ENCODE data around the gene SDK1. TPM values are rescaled to one million over a fixed set of nuclear protein-coding genes. Genes with fewer than 3 reads are reported as not detected.

Gene SDK1
- total and polyA plus RNA-seq, 2 of the 8 experiments (the other 6 are each of a cell fraction or from before 2014, with no cell fraction given): 3.3 to 7.2 TPM

- FAIRE-seq: no peak
- H3K23me2 ChIP-seq (ENCODE audit: low read depth, low read length): no peaks in the 10 kb centered on the region
- H2BK5ac ChIP-seq (ENCODE audit: low read depth, low read length): no peak overlapping the region
- no peaks in the 10 kb centered on the region for H3K9me3 ChIP-seq (ENCODE audit: insufficient read depth in 2 of 2, low read depth in 1 of 2, low read length in 1 of 2)
- H4K20me1 ChIP-seq (replicated peaks in 1 of 2; ENCODE audit: control insufficient read depth in 1 of 2, insufficient read depth in 2 of 2, low read length in 2 of 2): no peaks in the 10 kb centered on the region
- H2BK120ac ChIP-seq (replicated peaks; ENCODE audit: low read depth, low read length): no peak overlapping the region
- no peaks in the 10 kb centered on the region; a peak in 1 of 7 replicates for H3K4me1 ChIP-seq (replicated peaks in 1 of 4; ENCODE audit: control insufficient read depth in 3 of 4, insufficient read depth in 4 of 4, low read length in 3 of 4)
- no peak overlapping the region for H3K18ac ChIP-seq (ENCODE audit: extremely low read depth, low read length)
- no peak overlapping the region for H2BK15ac ChIP-seq (ENCODE audit: low read length)
- H4K8ac ChIP-seq (ENCODE audit: extremely low read depth, insufficient read depth, low read length): no peak overlapping the region
- no peak overlapping the region for H3K14ac ChIP-seq (ENCODE audit: insufficient read length)
- H3K4me3 ChIP-seq (ENCODE audit: extremely low read depth in 1 of 4, insufficient read depth in 2 of 4, low read depth in 3 of 4, low read length in 4 of 4): no peak overlapping the region
- H3K56ac ChIP-seq (replicated peaks; ENCODE audit: insufficient read length, low read depth, low read length): no peak overlapping the region
- no peak overlapping the region for H2AFZ ChIP-seq (ENCODE audit: low read length)
- no peaks in the 10 kb centered on the region for H3K79me1 ChIP-seq (ENCODE audit: low read depth, low read length)
- H3K27ac ChIP-seq (ENCODE audit: low read depth, low read length): no peak overlapping the region
- no peak overlapping the region for H3K4me2 ChIP-seq (ENCODE audit: insufficient read depth in 1 of 2, low read depth in 2 of 2, low read length in 2 of 2)
- TF ChIP-seq POLR2A (IDR thresholded peaks at IDR 0.05; ENCODE audit: control extremely low read depth in 1 of 2, low read depth in 2 of 2, low read length in 2 of 2): no peak
- no peak for TF ChIP-seq SRF (IDR thresholded peaks at IDR 0.05; ENCODE audit: low read depth, low read length)
- no peak for TF ChIP-seq EZH2 (IDR thresholded peaks at IDR 0.05; ENCODE audit: low read depth, low read length, severe bottlenecking)
- TF ChIP-seq EGR1 (IDR thresholded peaks at IDR 0.05; ENCODE audit: borderline replicate concordance, low read depth, low read length): no peak
- no peak for TF ChIP-seq HDAC6 (IDR thresholded peaks at IDR 0.05; ENCODE audit: low read depth, low read length)
- TF ChIP-seq RAD21 (IDR thresholded peaks at IDR 0.05 in 1 of 2, conservative IDR thresholded peaks at IDR 0.05 in 1 of 2; ENCODE audit: low read depth in 2 of 2, low read length in 2 of 2): no peak
- no peak for TF ChIP-seq BRCA1 (IDR thresholded peaks at IDR 0.05; ENCODE audit: low read depth, low read length)
- TF ChIP-seq RBBP5 (IDR thresholded peaks at IDR 0.05; ENCODE audit: borderline replicate concordance, low read depth, low read length): no peak
- no peak for TF ChIP-seq FOSL1 (IDR thresholded peaks at IDR 0.05; ENCODE audit: insufficient read depth, low read depth, low read length)
- no peak for TF ChIP-seq YY1 (IDR thresholded peaks at IDR 0.05; ENCODE audit: low read depth, low read length)
- no peak for TF ChIP-seq SIX5 (IDR thresholded peaks at IDR 0.05; ENCODE audit: low read depth, low read length)
- TF ChIP-seq BACH1 (IDR thresholded peaks at IDR 0.05; ENCODE audit: low read length): no peak
- 85% methylated on average over 3 of the region's 3 CpGs; no CpG with 5 or more reads in 1 of the 2 experiments for WGBS, 2 experiments (ENCODE audit: extremely low coverage in 1 of 2, insufficient coverage in 1 of 2, insufficient read length in 1 of 2, insufficient replicate concordance in 2 of 2, low coverage in 1 of 2, low lambda C conversion rate in 2 of 2, missing lambda C conversion rate in 1 of 2)
- H3K23ac ChIP-seq (ENCODE audit: insufficient read length): no peak overlapping the region
- no peak overlapping the region for H4K91ac ChIP-seq (replicated peaks; ENCODE audit: insufficient read length, low read length)
- no peak overlapping the region for H4K5ac ChIP-seq (ENCODE audit: insufficient read length, low read depth, low read length)
- H3K9ac ChIP-seq (replicated peaks in 1 of 4; ENCODE audit: extremely low read depth in 1 of 4, low read depth in 3 of 4, low read length in 3 of 4): no peak overlapping the region
- H3K79me2 ChIP-seq (ENCODE audit: control insufficient read depth in 1 of 2, insufficient read depth in 2 of 2, low read length in 2 of 2): no peaks in the 10 kb centered on the region
- no peak overlapping the region; the same call in 1 of the 2 replicates for H2BK12ac ChIP-seq (ENCODE audit: low read depth, low read length)
- POLR2A ChIA-PET (ENCODE audit: partially characterized antibody): no interaction called here
- CTCF ChIA-PET (ENCODE audit: partially characterized antibody): interaction anchor here (0.7 to 1.5 kb wide), 3 partner anchors 9 to 1344 kb away, joined by 3 to 5 read pairs (median 4); no protein-coding TSS in a partner anchor
- H3K4ac ChIP-seq (replicated peaks; ENCODE audit: insufficient read length, low read depth, low read length): no peak overlapping the region
- no peak overlapping the region for H2AK5ac ChIP-seq (ENCODE audit: low read depth, low read length)
- H3K27me3 ChIP-seq (replicated peaks in 1 of 4; ENCODE audit: control insufficient read depth in 3 of 4, extremely low read depth in 1 of 4, insufficient read depth in 3 of 4, low read length in 3 of 4): no peaks in the 10 kb centered on the region
- no peak for DNase-seq (ENCODE audit: low read depth in 1 of 2, low spot score in 2 of 2)
- no peaks in the 10 kb centered on the region for H3K36me3 ChIP-seq (ENCODE audit: control insufficient read depth in 2 of 4, insufficient read depth in 4 of 4, low read length in 3 of 4)
- H2BK20ac ChIP-seq (ENCODE audit: low read length): no peak overlapping the region
These were observed 187.8 kb downstream of the SDK1 start for GRCh38 chr7:3488829-3489228.
